Chondrocyte (in vitro differentiated cells): ENCODE results near the gene ITGA7. TPM values are rescaled to one million over a fixed set of nuclear protein-coding genes. Genes with fewer than 3 reads are reported as not detected.
"Not testable (repeated sequence)": the region's sequence is repeated elsewhere in the genome, so short reads cannot be mapped to it uniquely, and the experiment has no call there.

Experiments used
- DNase-seq: peaks from one replicate; pipeline ENCODE4 v3.0.0; 2021; ENCODE audit warnings: mixed read lengths, low spot score
- H3K27ac Mint-ChIP-seq: one replicate; pipeline ENCODE4 v1.8.0; 2021; ENCODE audit warnings: mild to moderate bottlenecking, moderate library complexity, mixed read lengths; ENCODE audit not compliant: unreplicated experiment
- H3K27me3 Mint-ChIP-seq: 2 replicates; pipeline ENCODE4 v1.8.0; 2021; ENCODE audit warnings: low read depth, mixed read lengths
- H3K36me3 Mint-ChIP-seq: 2 replicates; pipeline ENCODE4 v1.8.0; 2021; ENCODE audit warnings: low read depth, mixed read lengths
- H3K4me1 Mint-ChIP-seq: 2 replicates; pipeline ENCODE4 v1.8.0; 2021; ENCODE audit warnings: low read depth, mild to moderate bottlenecking, mixed read lengths
- H3K4me3 Mint-ChIP-seq: one replicate; pipeline ENCODE4 v1.8.0; 2021; ENCODE audit warnings: mild to moderate bottlenecking, moderate library complexity, mixed read lengths; ENCODE audit not compliant: unreplicated experiment
- H3K9me3 Mint-ChIP-seq: 2 replicates; pipeline ENCODE4 v1.8.0; 2021; ENCODE audit warnings: low read depth, mixed read lengths
- CTCF ChIP-seq: fragments of 200-600 bp; sonication (generic); IDR thresholded peaks from 2 replicates; pipeline ENCODE4 v1.5.0; 2021; ENCODE audit warnings: antibody characterized with exemption, mild to moderate bottlenecking, moderate library complexity
- total RNA-seq: library from RNA; stranded (reverse); gene quantifications from 3 replicates; pipeline ENCODE4 v1.2.1, GENCODE V29; 2021

Gene ITGA7
- total RNA-seq, 1 donor from 2014 or later, result 31.6 TPM

GRCh38 chr12:55653031-55653430, 54.7 kb downstream of the ITGA7 start:
- Mint-ChIP-seq H3K27ac (no peak overlapping the region), H3K36me3 (no peaks in the 10 kb centered on the region), H3K4me3 (no peak overlapping the region), H3K9me3 (no peaks in the 10 kb centered on the region), H3K4me1 (peaks cover 4% of the 10 kb centered on the region), H3K27me3 (peaks cover 21% of the 10 kb centered on the region)
- no peak for TF ChIP-seq CTCF
- DNase-seq, result no peak

- no peak overlapping the region for H3K27ac Mint-ChIP-seq
Observed at GRCh38 chr12:55652352-55652751, 55.4 kb downstream of the ITGA7 start.

GRCh38 chr12:55651299-55651683, 56.4 kb downstream of the ITGA7 start:
- no peaks in the 10 kb centered on the region for H3K9me3 Mint-ChIP-seq
- DNase-seq, result no peak
- H3K27ac Mint-ChIP-seq, result no peak overlapping the region
- peaks cover 2% of the 10 kb centered on the region for H3K4me1 Mint-ChIP-seq
- H3K4me3 Mint-ChIP-seq, result no peak overlapping the region
- peaks cover 6% of the 10 kb centered on the region for H3K27me3 Mint-ChIP-seq
- peaks cover 2% of the 10 kb centered on the region for H3K36me3 Mint-ChIP-seq
- TF ChIP-seq CTCF, result no peak

More at GRCh38 chr12:55652352-55652751, 55.4 kb downstream of the ITGA7 start:
- H3K27me3 Mint-ChIP-seq, result peaks cover 17% of the 10 kb centered on the region
- H3K9me3 Mint-ChIP-seq, result no peaks in the 10 kb centered on the region
- no peak overlapping the region for H3K4me3 Mint-ChIP-seq
- H3K4me1 Mint-ChIP-seq, result peaks cover 4% of the 10 kb centered on the region
- DNase-seq, result no peak
- H3K36me3 Mint-ChIP-seq, result no peaks in the 10 kb centered on the region
- no peak for TF ChIP-seq CTCF

GRCh38 chr12:55650620-55651298, 56.9 kb downstream of the ITGA7 start:
- H3K27me3 Mint-ChIP-seq, H3K36me3 Mint-ChIP-seq, H3K27ac Mint-ChIP-seq, H3K4me3 Mint-ChIP-seq, H3K4me1 Mint-ChIP-seq, DNase-seq, H3K9me3 Mint-ChIP-seq: not testable (repeated sequence)

- Mint-ChIP-seq H3K27ac (no peak overlapping the region), H3K4me3 (no peak overlapping the region), H3K36me3 (peaks cover 2% of the 10 kb centered on the region), H3K27me3 (peaks cover 8% of the 10 kb centered on the region), H3K9me3 (peaks cover 4% of the 10 kb centered on the region), H3K4me1 (peaks cover 3% of the 10 kb centered on the region)
- TF ChIP-seq CTCF, result no peak
- DNase-seq, result no peak
Observed at GRCh38 chr12:55647027-55647426, 60.7 kb downstream of the ITGA7 start.

- peaks cover 3% of the 10 kb centered on the region for H3K4me1 Mint-ChIP-seq
- peaks cover 2% of the 10 kb centered on the region for H3K36me3 Mint-ChIP-seq
- peaks cover 13% of the 10 kb centered on the region for H3K27me3 Mint-ChIP-seq
- no peak overlapping the region for H3K4me3 Mint-ChIP-seq
- peaks cover 4% of the 10 kb centered on the region for H3K9me3 Mint-ChIP-seq
- no peak for TF ChIP-seq CTCF
- no peak for DNase-seq
- H3K27ac Mint-ChIP-seq, result no peak overlapping the region
Observed at GRCh38 chr12:55644591-55644990, 63.1 kb downstream of the ITGA7 start.
